HG03095 (cell line): ENCODE measurements around the gene NTMT1.
"Not testable (repeated sequence)": the region's sequence is repeated elsewhere in the genome, so short reads cannot be mapped to it uniquely, and the experiment has no call there.

Experiments
- ATAC-seq: cut with Tn5 transposase; IDR thresholded peaks from one replicate; pipeline ENCODE4 v1.9.1; 2021; ENCODE audit warnings: moderate library complexity; ENCODE audit not compliant: unreplicated experiment

The NTMT1 gene

DNA sequence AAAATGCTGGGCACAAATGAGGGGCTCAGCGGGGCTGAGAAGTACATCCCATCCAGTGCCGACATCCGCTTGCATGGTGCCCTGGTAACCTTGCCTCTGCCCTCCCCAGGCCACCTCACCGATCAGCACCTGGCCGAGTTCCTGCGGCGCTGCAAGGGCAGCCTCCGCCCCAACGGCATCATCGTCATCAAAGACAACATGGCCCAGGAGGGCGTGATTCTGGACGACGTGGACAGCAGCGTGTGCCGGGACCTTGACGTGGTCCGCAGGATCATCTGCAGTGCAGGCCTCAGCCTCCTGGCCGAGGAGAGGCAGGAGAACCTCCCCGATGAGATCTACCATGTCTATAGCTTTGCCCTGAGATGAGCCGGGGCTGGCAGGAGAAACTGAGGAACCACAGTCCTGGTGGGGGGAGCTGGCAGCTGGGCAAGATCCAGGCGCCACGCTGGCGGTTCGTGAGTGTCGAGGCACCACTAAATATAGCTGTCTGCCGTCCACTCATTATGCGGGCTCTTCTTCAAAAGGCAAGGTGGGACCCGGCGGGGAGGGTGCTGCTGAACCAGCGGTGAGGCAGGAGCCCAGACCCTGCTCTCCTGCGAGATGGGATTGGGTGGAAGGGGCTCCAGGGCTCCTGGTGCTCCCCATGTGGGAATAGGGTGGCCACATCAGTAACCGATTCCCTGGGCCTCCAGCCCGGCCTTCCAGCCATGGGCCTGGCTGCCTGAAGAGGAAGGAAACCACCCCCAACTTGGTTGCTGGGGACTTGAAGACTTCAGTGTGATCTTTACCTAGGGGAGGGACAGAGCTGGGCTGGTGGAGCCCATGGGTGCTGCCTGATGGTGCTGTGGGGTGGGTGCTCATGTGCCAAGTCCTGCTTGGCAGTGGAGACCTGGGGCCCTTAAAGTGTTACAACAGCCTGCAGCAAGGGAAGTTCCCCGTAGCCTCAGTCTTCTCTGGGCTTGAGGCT is 9.4 kb downstream of the NTMT1 start:
- ATAC-seq, result no peak

DNA sequence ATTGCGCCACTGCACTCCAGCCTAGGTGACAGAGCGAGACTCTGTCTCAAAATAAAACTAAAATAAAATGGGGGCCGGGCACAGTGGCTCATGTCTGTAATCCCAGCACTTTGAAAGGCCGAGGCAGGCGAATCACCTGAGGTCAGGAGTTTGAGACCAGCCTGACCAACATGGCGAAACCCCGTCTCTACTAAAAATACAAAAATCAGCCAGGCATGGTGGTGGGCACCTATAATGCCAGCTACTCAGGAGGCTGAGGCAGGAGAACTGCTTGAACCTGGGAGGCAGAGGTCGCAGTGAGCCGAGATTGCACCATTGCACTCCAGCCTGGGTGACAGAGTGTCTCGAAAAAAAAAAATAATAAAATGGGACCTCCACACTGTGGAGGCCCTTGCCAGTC is 10.4 kb downstream of the NTMT1 start:
- not testable (repeated sequence) for ATAC-seq

DNA sequence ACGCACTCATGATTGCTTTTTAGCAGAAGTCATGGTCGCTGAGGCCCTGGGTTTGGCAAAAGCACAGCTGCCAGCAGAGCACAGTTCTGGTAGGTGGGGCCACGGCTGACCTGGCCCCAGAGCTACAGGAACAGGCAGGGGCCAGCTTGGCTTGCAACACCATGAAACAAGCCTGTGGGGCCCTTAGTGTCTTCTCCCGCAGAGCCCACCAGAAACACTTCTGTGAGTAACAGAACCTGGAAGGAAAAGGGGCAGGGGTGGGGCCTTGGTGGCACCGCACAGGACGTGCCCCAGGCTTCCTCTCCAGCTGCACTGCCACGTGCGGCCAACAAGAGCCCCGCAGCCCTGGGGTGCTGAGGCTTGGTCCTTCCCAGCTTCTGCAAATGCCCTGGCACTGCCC is 11.1 kb downstream of the NTMT1 start:
- no peak for ATAC-seq

DNA sequence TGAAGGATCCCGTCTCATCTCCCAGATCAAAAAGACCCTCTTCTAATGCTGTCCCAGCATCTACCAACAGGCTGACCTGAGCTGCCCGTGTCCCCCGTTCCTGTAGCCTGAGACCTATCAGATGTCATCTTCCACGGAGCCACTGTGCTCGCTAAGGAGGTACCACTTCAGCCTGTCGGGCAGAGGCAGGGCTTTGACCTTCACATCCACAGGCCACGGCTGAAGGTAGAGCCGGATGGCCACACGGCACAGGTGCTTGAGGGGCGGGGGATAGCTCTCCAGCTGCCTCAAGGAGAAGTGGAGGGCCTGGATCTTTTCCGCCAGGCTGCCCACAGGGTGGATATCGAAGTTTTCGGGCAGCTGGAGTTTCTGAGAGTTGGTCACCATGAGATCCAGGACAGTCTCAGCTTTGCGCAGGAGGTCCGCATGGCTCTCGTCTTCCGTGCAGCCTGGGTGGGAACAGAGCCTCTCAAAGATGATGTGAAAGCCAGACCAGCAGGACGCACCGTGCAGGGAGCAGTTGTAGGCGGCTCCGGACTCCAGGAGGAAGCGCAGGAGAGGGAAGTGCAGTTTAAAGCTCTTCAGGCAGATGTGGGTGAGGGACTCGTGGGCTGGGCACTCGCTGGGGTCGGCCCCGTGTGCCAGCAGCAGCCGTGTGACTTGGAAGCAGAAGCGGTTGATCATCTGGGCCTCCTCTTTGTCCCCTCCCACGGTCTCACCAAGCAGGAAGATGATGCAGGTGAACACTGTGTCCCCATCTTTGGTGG is 11.9 kb downstream of the NTMT1 start:
- no peak for ATAC-seq

DNA sequence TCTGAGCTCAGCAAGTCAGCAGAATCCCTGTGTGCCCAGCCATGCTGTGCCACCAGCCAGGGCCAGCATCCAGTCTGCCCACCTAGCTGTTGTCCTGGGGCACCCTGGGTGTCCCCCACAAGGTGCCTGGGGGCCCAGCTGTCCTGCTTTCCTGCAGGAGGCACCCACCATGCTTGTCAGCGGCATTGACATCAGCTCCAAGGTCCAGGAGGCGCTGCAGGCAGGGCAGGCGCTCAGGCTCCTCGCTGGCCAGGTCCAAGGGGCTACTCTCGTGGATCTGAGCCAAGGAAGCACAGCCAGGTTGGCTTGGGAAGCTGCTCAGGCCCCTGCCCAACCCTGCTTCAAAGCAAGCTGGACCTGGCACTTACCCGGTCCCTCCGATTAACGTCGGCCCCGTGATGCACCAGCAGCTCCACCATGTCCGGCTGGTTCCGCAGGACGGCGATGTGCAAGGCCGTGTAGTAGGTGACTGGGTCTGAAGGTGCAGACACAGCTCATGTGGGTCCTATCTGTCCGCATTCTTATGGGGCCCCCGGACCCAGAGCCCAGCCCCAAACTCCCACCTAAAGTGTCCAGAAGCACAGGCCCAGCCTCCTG is 13.2 kb downstream of the NTMT1 start:
- ATAC-seq, result no peak

DNA sequence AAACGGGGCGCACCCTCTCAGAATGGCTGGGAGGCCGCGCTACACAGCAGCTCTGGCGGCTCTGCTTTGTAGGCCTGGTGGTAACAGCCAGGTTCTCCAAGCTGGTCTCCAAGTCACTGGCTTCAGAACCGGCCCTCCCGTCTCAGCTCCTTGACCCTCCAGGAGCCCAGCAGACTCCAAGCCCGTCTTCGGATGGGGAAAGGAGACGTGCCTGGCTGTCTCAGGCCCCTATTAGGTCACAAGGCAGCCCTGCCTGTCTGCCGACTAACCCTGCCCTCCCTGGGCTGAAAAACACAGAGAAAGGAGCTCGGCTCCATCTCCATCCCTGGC is 13.8 kb downstream of the NTMT1 start:
- no peak for ATAC-seq

DNA sequence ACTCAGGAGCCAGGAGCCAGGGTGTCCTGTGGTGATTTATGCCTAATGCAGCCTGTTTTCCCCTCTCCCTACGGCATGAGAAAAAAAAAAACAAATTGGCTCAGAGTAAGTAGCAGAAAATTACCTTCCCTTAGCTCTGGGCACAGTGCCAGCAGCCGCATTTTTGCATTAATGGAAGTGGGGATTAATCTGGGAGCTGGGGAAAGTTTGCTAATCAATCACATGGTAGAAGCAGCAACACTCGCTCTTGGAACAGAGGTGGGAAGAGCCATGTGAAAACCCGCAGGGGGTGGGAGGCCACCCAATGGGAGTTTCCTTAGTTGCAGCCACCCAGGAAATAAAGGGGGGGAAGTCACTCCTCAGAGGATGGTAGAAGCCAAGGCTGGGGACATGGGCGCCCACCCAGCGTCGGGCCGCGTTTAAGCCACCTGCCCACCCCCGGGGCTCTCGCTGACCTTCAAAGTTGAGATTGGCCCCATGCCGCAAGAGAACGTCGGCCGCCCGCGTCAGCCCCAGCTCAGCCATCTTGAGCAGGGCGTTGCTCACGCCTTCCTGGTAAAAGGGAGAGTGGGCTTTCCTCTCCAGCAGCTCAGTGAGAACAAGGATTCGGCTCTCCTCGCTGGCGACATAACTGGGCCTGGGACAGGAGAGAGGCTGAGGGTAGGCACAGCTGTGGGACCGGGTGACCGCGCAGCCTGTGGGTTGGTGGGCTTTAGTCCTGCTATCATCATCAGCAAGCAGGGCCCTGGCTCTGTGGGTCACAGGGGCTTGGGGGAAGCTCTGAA is 14.3 kb downstream of the NTMT1 start:
- no peak for ATAC-seq

DNA sequence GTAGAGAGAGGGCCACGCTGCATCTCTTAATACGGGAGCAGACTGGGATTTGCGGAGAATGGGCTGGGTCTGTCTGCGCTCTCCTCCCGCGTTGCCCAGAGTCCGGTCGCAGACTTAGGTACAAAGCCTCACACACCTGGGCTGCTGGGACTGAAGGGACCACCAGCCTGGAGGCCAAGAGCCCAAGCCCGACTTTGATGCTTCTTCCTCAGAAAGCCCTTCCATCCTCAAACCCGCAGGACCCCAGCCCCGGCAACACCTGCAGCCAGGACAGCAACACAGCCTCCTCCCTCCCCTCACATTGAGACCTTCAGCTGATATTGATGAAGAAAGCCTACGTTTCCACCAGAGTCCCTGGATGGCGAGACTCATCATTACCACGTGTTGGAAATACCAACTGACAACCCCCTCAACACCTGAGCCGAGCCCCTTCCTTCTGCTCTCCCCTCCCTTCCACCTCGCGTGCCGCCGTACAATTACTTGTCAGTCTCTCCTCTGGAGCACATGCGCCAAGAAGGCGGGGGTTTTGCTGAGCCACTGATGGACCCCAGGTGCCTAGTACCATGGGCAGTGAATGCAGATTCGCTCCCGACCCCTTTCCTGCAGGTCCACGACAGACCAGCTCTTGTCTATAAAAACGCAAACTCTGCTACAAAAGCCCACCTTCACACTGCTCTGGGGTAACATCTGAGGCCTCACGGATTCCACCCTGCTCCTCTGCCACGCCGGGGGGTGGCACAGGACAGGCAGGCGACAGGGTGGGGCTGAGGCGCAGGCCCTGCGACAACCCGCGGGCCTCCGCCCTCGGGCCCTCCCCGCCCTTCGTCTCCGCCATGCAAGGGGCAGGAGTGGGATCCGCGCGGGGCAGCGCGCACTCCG is 15.1 kb downstream of the NTMT1 start:
- ATAC-seq, result no peak

DNA sequence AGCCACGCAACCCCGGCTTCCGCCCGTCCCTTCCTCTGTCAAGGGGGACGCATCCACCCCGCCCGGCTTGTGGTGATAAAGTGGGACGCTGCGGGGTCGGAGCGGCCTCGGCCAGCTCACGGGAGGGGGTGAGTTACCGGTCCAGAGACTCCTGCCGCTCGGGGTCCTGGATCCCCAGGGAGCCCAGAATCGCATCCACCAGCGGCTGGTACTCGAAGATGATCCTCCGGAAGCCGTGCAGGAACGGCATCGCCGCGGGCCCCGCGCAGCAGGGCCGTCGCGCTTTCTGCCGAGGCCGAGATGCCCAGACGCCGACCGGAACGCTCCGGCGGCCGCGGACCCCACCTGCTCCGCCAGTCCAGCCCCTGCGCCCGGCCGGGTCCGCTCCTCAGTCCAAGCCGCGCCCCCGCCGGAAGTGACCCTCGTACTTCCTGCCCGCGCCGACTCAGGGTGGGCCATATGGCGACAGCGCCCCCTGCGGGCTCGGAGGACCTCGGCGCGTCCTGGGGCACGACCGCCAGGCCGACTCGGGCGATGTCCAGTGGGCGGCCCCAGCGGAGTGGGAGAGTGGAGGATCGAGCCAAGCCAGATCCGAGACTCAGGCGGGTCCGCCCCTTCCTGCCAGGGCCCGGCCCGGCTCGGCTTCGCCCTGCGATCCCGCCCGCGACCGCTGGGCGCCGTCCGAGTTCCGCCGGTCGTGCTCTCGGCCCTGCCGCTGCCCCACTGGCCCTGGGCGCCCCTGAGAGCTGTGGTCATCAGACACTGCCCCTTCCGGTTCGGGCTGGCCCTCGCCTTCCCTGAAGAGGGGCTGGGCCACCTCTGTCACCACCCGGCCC is 16.0 kb downstream of the NTMT1 start, which contains the start of gene ASB6:
Gene ASB6 (minus strand): TSS at position 402 of the 836 bp plus-strand sequence. CDS start 152 bp downstream, at position 250.
- ATAC-seq, result peak; percentile 78

DNA sequence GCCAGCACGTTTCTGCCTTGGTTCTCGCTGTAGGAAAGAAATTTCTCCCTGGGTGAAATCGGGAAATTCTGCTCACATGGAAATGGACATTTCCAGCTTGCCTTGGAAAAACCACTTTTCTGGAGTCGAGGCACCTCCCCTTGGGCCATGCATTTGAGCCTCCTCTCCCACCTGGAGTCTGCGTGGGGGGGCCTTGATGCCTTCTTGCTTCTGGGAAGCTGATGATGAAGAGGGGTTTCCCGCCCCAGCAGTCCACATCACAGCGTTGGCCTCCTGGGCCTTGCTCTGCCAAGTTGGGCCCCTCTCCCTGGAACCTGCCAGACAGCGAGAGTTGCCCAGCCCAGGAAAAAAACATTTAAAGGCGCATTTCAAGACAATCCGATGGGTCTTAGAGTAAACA is 17.7 kb downstream of the NTMT1 start:
- ATAC-seq, result no peak

DNA sequence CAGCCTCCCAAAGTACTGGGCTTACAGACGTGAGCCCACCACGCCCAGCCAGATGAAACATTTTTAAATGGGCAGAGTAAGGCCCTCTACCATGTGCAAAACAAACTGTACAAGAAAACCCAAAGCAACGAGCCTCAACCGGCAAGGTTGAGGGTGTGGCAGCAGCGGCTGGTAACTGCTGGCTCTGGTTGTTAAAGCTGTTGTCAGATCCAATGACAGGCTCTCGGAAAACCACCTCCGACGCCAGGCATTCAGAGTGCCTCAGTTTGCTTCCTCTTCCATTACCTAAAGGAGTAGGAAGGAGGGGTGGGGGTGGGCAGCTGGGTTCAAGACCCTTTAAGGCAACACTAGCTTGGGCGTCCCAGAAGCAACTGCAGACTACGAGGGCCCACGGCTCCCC is 18.4 kb downstream of the NTMT1 start:
- no peak for ATAC-seq

DNA sequence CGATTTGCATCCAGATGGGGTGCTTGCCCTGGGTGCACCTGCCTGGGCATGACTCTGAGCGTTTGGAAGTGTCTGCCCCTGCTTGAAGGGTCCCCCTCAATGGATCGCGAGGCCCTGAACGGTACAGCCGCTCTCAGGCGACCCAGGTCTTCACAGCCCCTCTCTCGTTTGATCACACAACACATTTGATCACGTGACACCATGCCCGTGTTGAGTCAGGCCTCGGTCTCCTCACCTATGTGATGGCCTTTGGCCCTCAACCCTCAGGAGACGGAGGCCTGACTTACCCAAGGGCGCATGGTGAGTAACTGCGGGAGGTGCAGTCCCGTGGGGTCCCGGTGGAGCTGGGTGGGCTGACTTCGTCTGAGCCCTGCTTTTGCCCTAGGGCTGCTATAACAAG is 18.9 kb downstream of the NTMT1 start:
- ATAC-seq, result no peak

DNA sequence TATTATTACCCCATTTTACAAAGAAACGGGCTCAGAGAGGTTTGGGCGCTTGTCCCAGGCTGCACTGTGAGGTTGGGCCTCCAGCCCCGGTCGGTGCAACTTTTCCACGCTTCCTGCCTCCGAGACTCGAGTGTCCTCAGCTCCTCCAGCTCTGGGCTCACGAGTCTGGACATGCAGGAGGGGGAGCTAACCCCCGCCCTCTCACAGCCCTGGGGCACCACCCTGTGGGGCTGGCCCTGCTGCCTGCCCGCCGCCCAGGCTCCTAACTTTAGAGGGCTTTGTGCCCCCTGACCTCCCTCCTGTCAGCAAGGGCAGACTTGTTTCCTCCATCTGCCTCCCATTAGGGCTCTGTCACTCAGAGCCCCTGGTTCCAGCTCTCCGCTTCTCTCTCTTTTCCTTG is 20.3 kb downstream of the NTMT1 start:
- ATAC-seq, result no peak

DNA sequence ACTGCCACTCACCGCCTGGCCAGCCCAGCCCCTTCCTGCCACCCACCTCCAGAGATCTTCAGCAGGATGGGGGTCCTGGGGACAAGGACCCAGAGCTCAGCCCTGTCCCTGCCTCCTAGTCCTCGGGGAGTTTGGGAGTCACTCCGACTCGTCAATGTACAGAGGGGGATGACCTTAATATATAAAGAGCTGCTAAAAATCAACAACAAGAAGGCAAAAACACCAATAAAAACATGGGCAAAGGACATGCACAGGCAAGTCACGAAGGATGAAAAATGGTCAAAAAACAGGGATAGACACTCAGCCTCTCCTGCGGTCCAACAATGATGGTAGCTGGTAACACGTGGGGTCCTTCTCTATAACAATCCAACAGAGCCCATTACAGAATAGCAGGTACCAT is 20.7 kb downstream of the NTMT1 start:
- ATAC-seq, result no peak

DNA sequence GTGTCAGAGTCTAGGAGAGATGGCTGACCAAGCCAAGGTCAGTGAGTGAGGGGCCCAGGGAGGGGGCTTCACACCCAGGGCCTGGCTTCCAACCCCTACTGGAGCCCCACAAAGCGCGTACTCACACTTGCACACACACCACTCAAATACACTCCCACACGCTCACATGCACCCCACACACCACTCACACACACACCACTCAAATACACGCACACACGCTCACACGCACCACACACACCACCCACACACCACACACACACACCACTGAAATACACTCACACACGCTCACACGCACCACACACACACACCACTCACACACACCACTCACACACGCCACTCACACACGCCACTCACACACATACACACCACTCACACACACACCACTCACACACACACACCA is 21.7 kb downstream of the NTMT1 start:
- no peak for ATAC-seq

DNA sequence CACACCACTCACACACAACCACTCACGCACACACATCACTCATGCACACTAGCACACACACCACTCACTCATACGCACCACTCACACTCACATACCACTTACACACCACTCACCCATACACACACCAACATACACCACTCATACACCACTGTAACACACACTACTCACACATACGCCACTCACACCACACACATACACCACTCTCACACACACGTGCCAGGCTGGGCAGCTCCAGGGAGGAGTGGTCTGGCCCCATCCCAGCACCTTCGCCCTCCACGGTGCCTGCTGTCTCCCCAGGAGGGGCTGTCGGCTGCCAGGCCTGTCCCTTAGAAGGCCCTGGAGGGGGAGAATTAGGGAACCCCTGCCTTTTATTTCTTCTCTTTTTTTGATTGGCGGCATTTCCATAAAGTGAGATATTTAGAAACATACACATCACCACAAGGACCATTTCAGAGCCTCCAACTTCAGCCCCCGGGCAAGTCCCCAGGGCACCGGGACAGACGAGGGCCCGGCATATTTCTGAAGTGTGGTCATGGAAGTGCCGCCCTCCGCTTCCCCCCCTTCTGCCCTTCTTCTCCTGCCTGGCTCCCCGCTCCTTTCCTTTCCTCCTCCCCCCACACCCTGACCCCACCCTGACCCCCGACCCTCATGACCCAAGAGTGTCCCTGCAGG is 22.3 kb downstream of the NTMT1 start:
- ATAC-seq, result no peak

DNA sequence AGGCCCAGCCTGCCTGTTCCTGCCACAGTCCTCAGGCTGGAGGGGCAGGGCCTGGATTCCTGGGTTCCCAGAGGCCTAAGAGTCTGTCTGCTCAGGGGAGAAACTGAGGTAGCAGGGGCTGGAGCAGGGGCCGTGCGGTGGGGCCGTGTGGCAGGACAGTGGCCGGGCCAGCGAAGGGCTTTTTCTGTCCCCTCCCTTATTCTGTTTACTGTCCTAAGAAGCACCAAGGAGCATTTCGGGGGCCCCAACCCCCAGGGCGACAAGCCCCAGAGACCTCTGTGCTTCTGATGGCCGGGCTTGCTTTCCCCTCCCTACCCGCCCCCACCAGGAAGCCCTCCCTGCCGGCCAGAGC is 22.8 kb downstream of the NTMT1 start:
- ATAC-seq, result no peak
